Measurements from ENCODE around the gene SLC24A4. TPM values are rescaled to one million over a fixed set of nuclear protein-coding genes. Genes with fewer than 3 reads are reported as not detected.

SLC24A4 gene
- total RNA-seq, 1 experiment from 2014 or later, result 0.07 TPM

- H3K36me3 ChIP-seq, result no peaks in the 10 kb centered on the region
- H3K27me3 ChIP-seq, result no peaks in the 10 kb centered on the region
- H3K4me3 ChIP-seq, result no peak overlapping the region
- H3K9me3 ChIP-seq, result no peaks in the 10 kb centered on the region
- no peak for DNase-seq
Measured at GRCh38 chr14:92502541-92503286, 179.7 kb downstream of the SLC24A4 start.

DNA sequence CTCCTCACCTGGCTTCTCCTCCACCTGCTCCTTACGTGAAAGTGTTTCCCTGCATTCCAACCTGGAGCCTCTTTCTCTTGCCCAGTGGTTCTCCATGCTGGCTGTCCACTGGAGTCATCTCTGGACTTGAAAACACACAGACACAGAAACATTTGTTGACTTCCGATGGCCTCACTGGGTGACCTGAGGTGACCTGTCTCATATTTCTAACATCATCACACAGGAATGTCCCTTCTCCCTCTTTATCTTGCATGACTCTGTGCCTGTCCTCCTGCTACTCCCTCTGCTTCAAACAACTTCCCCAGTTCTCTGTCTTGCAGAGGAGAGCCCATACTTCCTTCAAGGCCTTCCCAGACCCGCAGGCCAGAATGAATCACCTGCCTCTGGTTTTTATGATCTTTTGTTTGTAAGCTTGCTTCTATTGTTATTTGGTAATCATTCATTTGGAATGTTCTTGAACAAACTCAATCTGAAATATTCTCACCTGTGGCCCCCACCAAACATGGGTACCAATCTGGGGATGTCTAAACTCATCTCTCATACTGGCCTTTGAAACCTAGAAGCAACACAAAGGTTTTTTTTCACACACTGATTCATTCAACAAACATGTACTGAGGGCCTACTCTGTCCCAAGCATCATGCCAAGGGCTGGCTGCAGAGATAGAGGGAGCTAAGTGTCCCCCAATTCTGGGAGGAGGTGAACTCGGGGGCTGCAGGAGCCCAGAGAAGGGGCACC lies 181.0 kb downstream of the SLC24A4 start:
- Histone ChIP-seq H3K9me3 (no peaks in the 10 kb centered on the region), H3K27me3 (no peaks in the 10 kb centered on the region), H3K4me3 (no peak overlapping the region), H3K36me3 (no peaks in the 10 kb centered on the region)
- DNase-seq, result no peak

DNA sequence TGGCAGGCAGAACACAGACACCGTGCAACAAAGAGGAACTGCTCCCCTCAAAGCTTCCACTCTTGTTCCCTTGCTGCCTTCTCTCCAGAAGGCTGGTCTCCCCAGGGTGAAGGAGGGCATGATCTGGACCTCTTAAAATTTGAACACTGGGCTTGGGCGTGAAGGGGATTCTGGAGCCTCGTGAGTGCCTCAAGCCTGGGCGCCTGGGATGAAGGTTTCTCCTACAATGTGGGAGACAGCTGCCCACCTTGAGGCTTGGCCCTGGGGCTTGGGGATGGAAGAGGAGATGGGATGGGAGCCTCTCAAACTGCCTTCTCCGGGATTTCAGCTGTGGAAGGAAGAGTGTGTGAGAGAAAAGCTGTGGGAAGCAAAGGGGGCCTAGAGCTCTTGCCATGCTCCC lies 182.9 kb downstream of the SLC24A4 start:
- H3K27me3 ChIP-seq, result no peaks in the 10 kb centered on the region
- DNase-seq, result no peak
- no peaks in the 10 kb centered on the region for H3K36me3 ChIP-seq
- H3K4me3 ChIP-seq, result no peak overlapping the region
- H3K9me3 ChIP-seq, result no peaks in the 10 kb centered on the region

DNA sequence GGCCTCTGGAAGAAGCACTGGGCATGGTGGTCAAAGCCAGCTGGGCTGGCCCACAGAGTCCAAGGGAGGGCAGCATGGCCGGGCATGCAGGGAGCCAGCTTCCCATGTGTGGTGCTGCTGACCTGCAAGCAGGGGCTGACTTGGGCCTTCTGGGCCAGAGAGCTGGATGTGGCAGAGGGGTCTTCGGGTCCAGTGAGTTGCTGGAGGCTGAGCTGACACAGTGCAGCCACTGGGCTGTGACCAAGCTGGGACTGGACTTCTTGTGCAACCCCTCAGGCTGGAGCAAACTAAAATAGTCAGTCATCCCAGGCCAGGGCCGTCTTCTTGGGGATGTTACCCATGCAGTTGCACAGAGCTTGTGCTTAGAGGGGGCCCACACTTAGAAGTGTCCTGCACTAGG lies 183.3 kb downstream of the SLC24A4 start:
- no peaks in the 10 kb centered on the region for H3K36me3 ChIP-seq

GRCh38 chr14:92507174-92507768 lies 184.3 kb downstream of the SLC24A4 start:
- Histone ChIP-seq H3K4me3 (no peak overlapping the region), H3K9me3 (no peaks in the 10 kb centered on the region), H3K27me3 (no peaks in the 10 kb centered on the region), H3K36me3 (no peaks in the 10 kb centered on the region)
- DNase-seq, result no peak

More for the DNA sequence above, 183.3 kb downstream of the SLC24A4 start:
- Histone ChIP-seq H3K9me3 (no peaks in the 10 kb centered on the region), H3K27me3 (no peaks in the 10 kb centered on the region), H3K4me3 (no peak overlapping the region)
- no peak for DNase-seq

GRCh38 chr14:92510972-92511371 lies 188.0 kb downstream of the SLC24A4 start:
- no peaks in the 10 kb centered on the region for H3K27me3 ChIP-seq
- no peaks in the 10 kb centered on the region for H3K36me3 ChIP-seq
- H3K4me3 ChIP-seq, result no peak overlapping the region
- H3K9me3 ChIP-seq, result no peaks in the 10 kb centered on the region
- no peak for DNase-seq

- DNase-seq, result peak; percentile 77
- Histone ChIP-seq H3K9me3 (no peaks in the 10 kb centered on the region), H3K36me3 (no peaks in the 10 kb centered on the region), H3K4me3 (no peak overlapping the region), H3K27me3 (no peaks in the 10 kb centered on the region)
Measured at GRCh38 chr14:92511453-92512238, 188.7 kb downstream of the SLC24A4 start.

GRCh38 chr14:92512807-92513203 lies 189.8 kb downstream of the SLC24A4 start:
- H3K4me3 ChIP-seq, result no peak overlapping the region; the same call in none of the 2 replicates
- no peak for DNase-seq
- H3K27me3 ChIP-seq, result no peaks in the 10 kb centered on the region
- H3K9me3 ChIP-seq, result no peaks in the 10 kb centered on the region
- no peaks in the 10 kb centered on the region for H3K36me3 ChIP-seq

- Histone ChIP-seq H3K27me3 (no peaks in the 10 kb centered on the region), H3K36me3 (no peaks in the 10 kb centered on the region), H3K9me3 (no peaks in the 10 kb centered on the region), H3K4me3 (peak within 1 kb of the TSS; percentile 65)
- peak; percentile 46 for DNase-seq
Measured at GRCh38 chr14:92513204-92513965, 190.4 kb downstream of the SLC24A4 start, which contains the start of gene RIN3. Gene RIN3, plus strand, starts transcription at chr14:92513781. Its CDS starts 152 bp downstream, at chr14:92513933.

DNA sequence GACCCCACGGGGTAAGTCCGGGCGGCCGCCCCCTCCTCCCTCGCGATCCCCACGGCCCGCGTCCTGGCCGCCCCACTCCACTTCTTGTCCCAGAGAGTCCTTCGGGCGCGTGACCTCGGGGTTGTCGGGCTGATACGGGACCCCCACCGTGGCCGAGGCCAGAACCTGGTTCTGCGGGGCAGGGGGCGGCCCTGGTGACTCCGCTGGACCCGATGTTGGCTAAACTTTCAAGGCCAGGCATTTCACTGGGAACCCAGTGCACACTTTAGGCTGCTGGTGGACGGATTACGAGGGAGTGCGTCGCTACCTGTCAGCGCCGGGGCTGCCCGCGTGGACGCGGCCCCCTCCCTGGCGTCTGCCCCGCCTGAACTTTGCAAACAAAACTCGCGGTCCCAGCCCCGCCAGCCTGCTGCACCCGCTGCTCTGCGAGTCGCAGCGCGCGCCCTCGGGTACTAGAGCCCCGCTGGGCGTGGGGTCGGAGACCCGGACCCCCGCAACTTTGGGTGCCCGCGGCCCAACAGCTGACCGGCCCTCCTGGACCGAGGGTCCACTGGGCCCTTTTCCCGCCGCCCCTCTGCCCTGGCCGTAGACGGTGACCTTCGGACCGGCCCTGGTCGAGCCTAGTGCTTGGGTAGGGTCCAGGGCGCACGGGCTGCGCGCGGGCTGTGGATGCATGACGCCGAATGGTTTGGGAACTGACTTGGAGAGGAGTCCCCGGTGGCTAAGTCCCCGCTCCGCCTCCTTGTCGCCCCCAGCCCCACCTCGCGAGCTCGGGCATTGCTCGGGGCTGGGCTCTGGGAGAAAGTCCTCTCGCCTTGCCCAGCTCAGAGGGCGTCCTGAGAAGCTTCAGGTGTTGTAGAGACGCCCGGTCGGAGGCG lies 191.2 kb downstream of the SLC24A4 start:
- DNase-seq, result peak; percentile 29
- no peaks in the 10 kb centered on the region for H3K27me3 ChIP-seq
- no peaks in the 10 kb centered on the region for H3K36me3 ChIP-seq
- H3K4me3 ChIP-seq, result peak overlapping the region; percentile 65
- no peaks in the 10 kb centered on the region for H3K9me3 ChIP-seq

DNA sequence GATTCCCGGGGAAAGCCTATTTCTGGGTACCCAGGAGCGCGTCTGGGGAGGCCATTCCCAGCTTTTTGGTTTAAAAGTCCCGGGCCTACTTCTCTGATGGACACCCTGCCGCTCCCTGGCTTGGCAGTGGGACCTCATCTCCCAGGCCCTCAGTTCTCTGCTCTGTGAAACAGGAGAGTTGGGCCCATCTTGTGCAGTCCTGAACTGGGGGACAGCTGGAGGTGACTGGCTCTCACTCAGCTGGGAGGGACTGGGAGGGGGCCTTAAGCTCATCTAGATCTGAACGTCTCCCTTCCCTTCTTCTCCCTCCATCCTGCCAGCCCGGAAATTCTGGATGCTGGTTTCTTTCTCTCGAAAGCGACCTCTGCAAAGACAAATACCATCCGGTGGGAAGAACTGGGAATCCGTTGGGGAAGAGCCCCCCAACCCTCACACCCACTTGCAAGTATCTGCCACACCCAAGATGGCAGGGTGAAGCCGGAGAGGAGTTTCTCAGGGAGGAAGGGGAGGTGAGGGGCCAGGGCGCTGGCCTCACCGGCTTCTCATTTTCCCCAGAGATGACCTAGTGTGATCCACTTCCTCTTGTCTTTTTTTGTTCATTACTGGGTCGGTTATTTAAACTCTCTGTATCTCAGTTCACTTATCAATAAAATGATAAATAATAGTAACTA lies 192.0 kb downstream of the SLC24A4 start:
- Histone ChIP-seq H3K27me3 (no peaks in the 10 kb centered on the region), H3K9me3 (no peaks in the 10 kb centered on the region), H3K36me3 (no peaks in the 10 kb centered on the region), H3K4me3 (peak overlapping the region; percentile 65)
- DNase-seq, result no peak

- Histone ChIP-seq H3K4me3 (no peak overlapping the region), H3K9me3 (no peaks in the 10 kb centered on the region), H3K36me3 (no peaks in the 10 kb centered on the region), H3K27me3 (no peaks in the 10 kb centered on the region)
- DNase-seq, result no peak
Measured at GRCh38 chr14:92515546-92516343, 192.8 kb downstream of the SLC24A4 start.

GRCh38 chr14:92516344-92516965 lies 193.5 kb downstream of the SLC24A4 start:
- H3K27me3 ChIP-seq, result no peaks in the 10 kb centered on the region
- H3K4me3 ChIP-seq, result no peak overlapping the region
- H3K9me3 ChIP-seq, result no peaks in the 10 kb centered on the region
- no peak for DNase-seq
- H3K36me3 ChIP-seq, result no peaks in the 10 kb centered on the region
